Ishikawa (cell line): ENCODE results near the gene UBXN10.

ENCODE experiments used
- CEBPB ChIP-seq: IDR thresholded peaks from 2 replicates; pipeline ENCODE4 v1.6.1; 2012
- CREB1 ChIP-seq: IDR thresholded peaks from 2 replicates; pipeline ENCODE4 v1.6.1; 2012; ENCODE audit warnings: low read depth
- EGR1 ChIP-seq: IDR thresholded peaks from 2 replicates; pipeline ENCODE4 v1.6.1; 2012
- EP300 ChIP-seq: IDR thresholded peaks from 2 replicates; pipeline ENCODE4 v1.6.1; 2012; ENCODE audit warnings: borderline replicate concordance
- FOXM1 ChIP-seq: IDR thresholded peaks from 2 replicates; pipeline ENCODE4 v1.6.1; 2012; ENCODE audit warnings: low read depth, borderline replicate concordance
- MAX ChIP-seq: IDR thresholded peaks from 2 replicates; pipeline ENCODE4 v1.6.1; 2012
- NFIC ChIP-seq: IDR thresholded peaks from 2 replicates; pipeline ENCODE4 v1.6.1; 2012
- RAD21 ChIP-seq: IDR thresholded peaks from 2 replicates; pipeline ENCODE4 v1.6.1; 2012; ENCODE audit warnings: low read depth
- REST ChIP-seq: IDR thresholded peaks from 2 replicates; pipeline ENCODE4 v1.6.1; 2012; ENCODE audit warnings: low read depth, mild to moderate bottlenecking
- TAF1 ChIP-seq: IDR thresholded peaks from 2 replicates; pipeline ENCODE4 v1.6.1; 2012; ENCODE audit warnings: low read depth, mild to moderate bottlenecking
- TCF12 ChIP-seq: IDR thresholded peaks from 2 replicates; pipeline ENCODE4 v1.6.1; 2012; ENCODE audit warnings: low read depth
- TEAD4 ChIP-seq: IDR thresholded peaks from 2 replicates; pipeline ENCODE4 v1.6.1; 2012
- USF1 ChIP-seq: IDR thresholded peaks from 2 replicates; pipeline ENCODE4 v1.6.1; 2012
- YY1 ChIP-seq: IDR thresholded peaks from 2 replicates; pipeline ENCODE4 v1.6.1; 2012; ENCODE audit warnings: low read depth
- ZBTB7A ChIP-seq: IDR thresholded peaks from 2 replicates; pipeline ENCODE4 v1.6.1; 2012; ENCODE audit warnings: low read depth

Gene UBXN10

DNA sequence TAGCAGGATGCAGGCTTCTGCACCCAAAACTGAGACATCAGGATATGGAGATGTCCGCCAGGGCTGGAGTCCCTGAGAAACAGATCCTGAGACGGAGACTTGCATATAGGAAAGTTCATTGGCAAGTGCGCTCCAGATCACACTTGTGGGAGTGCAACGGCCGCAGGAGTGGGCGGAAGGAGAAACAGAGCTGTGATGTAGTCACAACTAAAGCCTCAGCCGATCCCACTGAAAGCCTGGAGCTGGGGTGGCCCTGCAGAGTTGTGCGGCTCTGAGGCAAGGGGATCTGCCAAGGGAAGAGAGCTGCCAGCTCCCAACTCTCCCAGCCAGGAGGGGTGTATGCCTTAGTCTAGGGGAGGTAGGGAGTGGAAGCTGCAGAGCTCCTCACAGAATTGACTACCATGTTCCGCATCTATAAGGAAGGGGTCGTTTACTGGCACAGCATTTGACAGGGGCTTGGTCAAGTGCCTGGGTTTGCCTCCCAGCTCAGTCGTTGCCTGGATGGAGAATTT, 42.5 kb downstream of the UBXN10 start:
- TF ChIP-seq ZBTB7A (no peak), USF1 (no peak), NFIC (no peak), TCF12 (no peak), TAF1 (no peak), RAD21 (no peak), CREB1 (no peak), YY1 (no peak), EP300 (no peak), CEBPB (no peak), FOXM1 (no peak), EGR1 (no peak), TEAD4 (no peak), REST (no peak), MAX (no peak)

DNA sequence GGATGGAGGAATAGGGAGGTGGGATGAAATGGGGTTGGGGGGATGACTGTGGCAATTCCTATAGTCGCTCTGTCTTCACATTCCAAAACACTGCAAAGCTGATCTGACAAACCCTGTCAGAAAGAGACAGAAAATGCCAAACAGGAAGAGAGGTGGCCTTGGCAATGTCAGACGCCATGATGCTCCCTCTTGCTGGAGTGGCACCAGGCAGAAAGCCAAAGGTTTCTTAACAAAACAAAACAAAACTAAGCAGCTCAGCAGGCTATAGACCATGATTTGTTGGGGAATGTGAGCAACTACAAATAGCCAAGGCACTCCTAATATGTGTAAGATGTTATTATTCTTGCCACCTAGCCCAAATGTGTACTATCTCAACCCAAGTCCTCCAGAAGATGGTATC, 43.3 kb downstream of the UBXN10 start:
- no peak for TF ChIP-seq ZBTB7A
- TF ChIP-seq USF1 = no peak
- no peak for TF ChIP-seq CREB1
- TF ChIP-seq TCF12 = no peak

DNA sequence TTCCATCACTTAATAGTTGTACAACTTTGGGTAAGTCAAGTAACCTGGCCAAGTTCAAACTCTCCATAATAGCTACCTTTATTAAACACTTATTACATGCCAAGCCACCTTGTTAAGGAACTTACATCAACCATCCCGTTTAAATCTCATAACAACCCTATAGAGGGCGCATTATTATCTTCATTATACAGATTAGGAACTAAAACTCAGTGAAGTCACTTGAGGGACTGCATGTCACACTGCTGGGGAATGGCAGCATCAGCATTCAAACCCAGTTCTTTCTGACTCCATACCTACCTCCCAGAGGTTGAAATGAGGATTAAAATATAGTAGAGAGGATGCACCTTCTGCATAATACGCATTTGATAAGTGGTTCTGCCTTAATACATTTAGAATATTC, 47.5 kb downstream of the UBXN10 start:
- TF ChIP-seq CREB1 (no peak), CEBPB (no peak)

DNA sequence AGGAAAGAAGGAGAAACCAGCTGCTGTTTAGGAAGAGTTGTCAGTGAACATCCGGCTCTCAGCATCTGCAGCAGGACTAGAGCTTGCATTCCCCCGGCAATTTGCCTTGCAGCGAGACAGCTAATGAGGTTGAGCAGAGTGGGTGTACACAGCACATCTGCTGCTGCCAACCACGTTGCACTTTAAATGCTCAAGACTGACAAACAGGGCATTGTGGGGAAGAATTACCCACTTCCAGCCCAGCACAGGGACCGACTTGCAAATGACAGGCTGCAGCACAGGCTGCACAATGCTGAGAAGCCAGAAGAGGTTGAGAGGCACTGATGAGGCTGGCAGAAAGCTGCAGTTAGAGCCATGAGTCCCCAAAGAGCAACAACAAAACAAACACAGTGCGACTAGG, 48.0 kb downstream of the UBXN10 start:
- TF ChIP-seq USF1 (no peak), TEAD4 (no peak), YY1 (no peak), EP300 (no peak), TCF12 (no peak), MAX (no peak), REST (no peak), NFIC (no peak), TAF1 (no peak), ZBTB7A (no peak), CEBPB (no peak)

DNA sequence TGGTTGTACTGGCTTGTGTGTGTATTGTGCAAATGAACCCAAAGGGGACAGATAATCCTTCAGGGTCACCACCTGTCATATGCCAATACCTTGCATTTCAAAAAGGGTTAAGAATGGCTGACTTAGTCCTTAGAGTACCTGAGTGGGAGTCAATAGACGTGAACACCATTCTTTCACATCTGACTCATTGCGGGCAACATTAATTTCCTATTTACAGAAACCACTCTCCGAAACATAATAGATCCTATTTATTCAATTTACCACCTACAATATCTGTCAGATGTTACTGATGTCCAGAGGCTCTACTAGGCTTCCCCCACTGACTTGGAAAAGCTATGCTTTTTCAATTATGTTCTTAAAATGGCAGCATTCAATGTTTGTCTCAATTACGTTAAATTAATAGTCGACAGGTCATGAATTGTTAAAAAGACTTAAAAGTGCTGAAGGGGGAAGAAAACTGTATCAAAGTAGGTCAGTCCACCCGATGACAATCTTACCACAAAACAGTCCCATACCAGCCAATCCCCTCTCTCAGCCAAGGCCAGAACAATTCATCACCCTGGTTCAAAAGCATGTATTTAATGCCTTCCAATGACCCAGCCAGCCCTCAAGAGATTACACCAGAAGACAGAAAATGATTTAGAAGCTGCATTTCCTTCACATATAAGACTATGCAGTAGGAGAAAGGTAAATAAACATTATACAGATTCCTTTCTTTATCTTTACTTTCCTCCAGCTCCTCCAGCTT, 49.1 kb downstream of the UBXN10 start:
- TF ChIP-seq TAF1 = no peak
- no peak for TF ChIP-seq MAX
- no peak for TF ChIP-seq TCF12
- no peak for TF ChIP-seq EP300
- TF ChIP-seq FOXM1 = no peak
- TF ChIP-seq REST = no peak
- no peak for TF ChIP-seq NFIC
- TF ChIP-seq CEBPB = no peak
- no peak for TF ChIP-seq USF1
